CD4-positive, alpha-beta T cell (primary cell): ENCODE data around the gene CC2D2B. TPM values are rescaled to one million over a fixed set of nuclear protein-coding genes. Genes with fewer than 3 reads are reported as not detected.
"Not testable (repeated sequence)": the region's sequence is repeated elsewhere in the genome, so short reads cannot be mapped to it uniquely, and the experiment has no call there.

ENCODE experiments used
- ATAC-seq: fragments of 200-7000 bp; cut with Tn5 transposase; one replicate; pipeline ENCODE4 v1.10.0; 2022; ENCODE audit warnings: mild to moderate bottlenecking; ENCODE audit not compliant: poor library complexity
- CTCF ChIA-PET: fragments of 350-600 bp; sonication (Branson Sonifier 250); formaldehyde crosslinking; loops from one replicate; lab custom pipeline; 2021; ENCODE audit warnings: antibody characterized with exemption, inconsistent platforms; lab: Charles Lee
- POLR2A ChIA-PET: fragments of 350-600 bp; sonication (Branson Sonifier 250); formaldehyde crosslinking; loops from one replicate; lab custom pipeline; 2021; ENCODE audit warnings: antibody characterized with exemption, inconsistent platforms; lab: Charles Lee
- DNase-seq, 14 experiments: peaks; one replicate each; pipeline ENCODE4 v3.0.0-alpha.2; 2013 to 2020; ENCODE audit warnings: mixed read lengths in 2 of 14
- H3K27ac ChIP-seq, 2 donors: one replicate each; pipeline versions ENCODE4 v1.5.1 to v1.7.0; 2013; ENCODE audit warnings: low read length in 2 of 2, low read depth in 1 of 2, mild to moderate bottlenecking in 1 of 2
- H3K27me3 ChIP-seq, 2 experiments: 1 replicate in 1 of 2; 2 replicates in 1 of 2; pipeline versions ENCODE4 v1.6.1 to v1.7.0; 2013; ENCODE audit warnings: low read length in 2 of 2, control low read depth in 1 of 2, mild to moderate bottlenecking in 1 of 2, moderate library complexity in 1 of 2; ENCODE audit not compliant: insufficient read depth in 2 of 2, control insufficient read depth in 1 of 2
- H3K36me3 ChIP-seq: one replicate; pipeline ENCODE4 v1.6.1; 2013; ENCODE audit warnings: low read length, control low read depth; ENCODE audit not compliant: insufficient read depth
- H3K4me1 ChIP-seq: one replicate; pipeline ENCODE4 v1.6.1; 2013; ENCODE audit warnings: low read length, control low read depth; ENCODE audit not compliant: insufficient read depth
- H3K4me3 ChIP-seq: one replicate; pipeline ENCODE4 v1.5.1; 2013; ENCODE audit warnings: mild to moderate bottlenecking, low read length, moderate library complexity
- H3K9me3 ChIP-seq, 2 experiments: 1 replicate in 1 of 2; 2 replicates in 1 of 2; pipeline versions ENCODE4 v1.6.1 to v1.7.0; 2013; ENCODE audit warnings: low read length in 2 of 2, mild to moderate bottlenecking in 2 of 2, control low read depth in 1 of 2, moderate library complexity in 1 of 2; ENCODE audit not compliant: control insufficient read depth in 1 of 2, insufficient read depth in 1 of 2
- H3K27ac Mint-ChIP-seq: one replicate; pipeline ENCODE4 v1.8.0; 2020; ENCODE audit warnings: mixed read lengths
- H3K27me3 Mint-ChIP-seq: one replicate; pipeline ENCODE4 v1.8.0; 2021; ENCODE audit warnings: mixed read lengths
- H3K36me3 Mint-ChIP-seq: one replicate; pipeline ENCODE4 v1.8.0; 2021; ENCODE audit warnings: low read depth, mixed read lengths
- H3K4me1 Mint-ChIP-seq: one replicate; pipeline ENCODE4 v1.8.0; 2021; ENCODE audit warnings: low read depth, mixed read lengths
- H3K4me3 Mint-ChIP-seq: one replicate; pipeline ENCODE4 v1.8.0; 2020; ENCODE audit warnings: mild to moderate bottlenecking, mixed read lengths
- H3K9me3 Mint-ChIP-seq: one replicate; pipeline ENCODE4 v1.8.0; 2020; ENCODE audit warnings: mixed read lengths
- intact Hi-C, 2 experiments: fragments of 100-400 bp; cut with DNase I in 1 of 2; cut with micrococcal nuclease in 1 of 2; formaldehyde crosslinking; loops; one replicate each; pipeline versions ENCODE4 v1.15.1 to v1.9.0; 2023 to 2025; cut with DNase I, micrococcal nuclease
- total RNA-seq, 174 experiments: library from RNA in 2 of 174; stranded (reverse) in 2 of 174; gene quantifications; one replicate each; pipeline ENCODE4 v1.2.3 and lab custom pipeline; 2021 to 2026
- TF ChIP-seq, protein P1 (sequence below): fragments of 200-600 bp; IDR thresholded peaks from one replicate; pipeline ENCODE4 v1.8.0; 2022; ENCODE audit warnings: antibody characterized with exemption, mild to moderate bottlenecking

CC2D2B gene
- total RNA-seq, 2 experiments from 2014 or later = not detected

DNA sequence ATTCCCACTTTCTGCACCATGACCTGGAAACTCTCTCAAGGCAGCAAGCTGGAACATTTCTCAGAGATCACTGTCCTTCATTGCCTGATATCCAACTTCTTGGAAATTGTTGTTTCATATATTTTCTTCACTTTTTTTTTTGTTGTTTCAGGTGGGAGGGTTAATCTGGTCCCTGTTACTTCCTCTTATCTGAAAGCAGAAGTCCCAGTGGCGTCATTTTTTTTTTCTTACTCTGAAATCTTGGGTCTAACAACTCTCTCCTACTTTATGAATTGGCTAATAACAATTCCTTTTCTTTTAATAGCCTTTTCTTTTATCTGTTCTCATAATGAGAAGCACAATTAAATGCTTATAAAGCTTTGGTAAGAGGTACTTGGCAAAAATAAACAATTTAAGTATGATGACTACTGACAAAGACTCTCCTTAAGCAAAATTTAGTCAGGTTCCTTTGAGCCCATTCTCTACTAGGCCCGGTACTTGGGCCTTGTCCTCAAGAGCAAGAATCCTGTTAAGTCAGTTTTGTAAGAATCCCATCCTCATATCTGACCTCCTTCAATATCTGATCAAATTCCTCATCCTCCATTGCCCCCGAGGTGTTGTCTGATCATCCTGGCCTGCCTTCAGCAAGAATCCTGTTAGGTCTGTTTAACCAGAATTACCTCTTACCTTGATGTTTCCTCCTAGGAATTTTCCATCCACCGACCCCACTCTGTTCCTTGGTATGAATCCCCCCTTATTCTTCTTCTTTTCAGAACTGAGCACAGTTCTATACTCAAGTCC lies 11.5 kb upstream of the CC2D2B start:
- H3K4me1 Mint-ChIP-seq = no peaks in the 10 kb centered on the region
- H3K27ac ChIP-seq = no peak overlapping the region
- ChIA-PET POLR2A (no interaction called here), CTCF (no interaction called here)
- DNase-seq (no peak), ATAC-seq (no peak)
- H3K36me3 Mint-ChIP-seq = peaks cover 82% of the 10 kb centered on the region
- no peaks in the 10 kb centered on the region for H3K27me3 Mint-ChIP-seq
- no peak overlapping the region for H3K4me3 Mint-ChIP-seq
- intact Hi-C loops = no loop called here
- no peaks in the 10 kb centered on the region for H3K4me1 ChIP-seq
- no peaks in the 10 kb centered on the region for H3K27me3 ChIP-seq
- TF ChIP-seq, protein P1, sequence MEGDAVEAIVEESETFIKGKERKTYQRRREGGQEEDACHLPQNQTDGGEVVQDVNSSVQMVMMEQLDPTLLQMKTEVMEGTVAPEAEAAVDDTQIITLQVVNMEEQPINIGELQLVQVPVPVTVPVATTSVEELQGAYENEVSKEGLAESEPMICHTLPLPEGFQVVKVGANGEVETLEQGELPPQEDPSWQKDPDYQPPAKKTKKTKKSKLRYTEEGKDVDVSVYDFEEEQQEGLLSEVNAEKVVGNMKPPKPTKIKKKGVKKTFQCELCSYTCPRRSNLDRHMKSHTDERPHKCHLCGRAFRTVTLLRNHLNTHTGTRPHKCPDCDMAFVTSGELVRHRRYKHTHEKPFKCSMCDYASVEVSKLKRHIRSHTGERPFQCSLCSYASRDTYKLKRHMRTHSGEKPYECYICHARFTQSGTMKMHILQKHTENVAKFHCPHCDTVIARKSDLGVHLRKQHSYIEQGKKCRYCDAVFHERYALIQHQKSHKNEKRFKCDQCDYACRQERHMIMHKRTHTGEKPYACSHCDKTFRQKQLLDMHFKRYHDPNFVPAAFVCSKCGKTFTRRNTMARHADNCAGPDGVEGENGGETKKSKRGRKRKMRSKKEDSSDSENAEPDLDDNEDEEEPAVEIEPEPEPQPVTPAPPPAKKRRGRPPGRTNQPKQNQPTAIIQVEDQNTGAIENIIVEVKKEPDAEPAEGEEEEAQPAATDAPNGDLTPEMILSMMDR = no peak
- H3K9me3 Mint-ChIP-seq = no peaks in the 10 kb centered on the region
- H3K9me3 ChIP-seq = no peaks in the 10 kb centered on the region
- H3K27ac Mint-ChIP-seq = no peak overlapping the region
- H3K4me3 ChIP-seq = no peak overlapping the region
- peaks cover 20% of the 10 kb centered on the region for H3K36me3 ChIP-seq

GRCh38 chr10:95905897-95906580 lies 1.7 kb upstream of the CC2D2B start:
- H3K36me3 ChIP-seq = peaks cover 14% of the 10 kb centered on the region
- H3K9me3 Mint-ChIP-seq, DNase-seq, H3K27ac Mint-ChIP-seq, ATAC-seq, H3K36me3 Mint-ChIP-seq, H3K27me3 ChIP-seq, H3K27ac ChIP-seq, H3K4me1 ChIP-seq, H3K4me3 ChIP-seq, H3K9me3 ChIP-seq, H3K27me3 Mint-ChIP-seq: not testable (repeated sequence)
- POLR2A ChIA-PET = interaction anchor here (2.1 to 3.1 kb wide), 2 partner anchors 213 to 224 kb away, joined by 7 to 14 read pairs; partner anchors contain the start of genes TCTN3 and ZNF518A
- H3K4me1 Mint-ChIP-seq = peaks cover 12% of the 10 kb centered on the region
- peak overlapping the region; percentile 72 for H3K4me3 Mint-ChIP-seq
- CTCF ChIA-PET = interaction anchor here (1.5 kb wide), 1 partner anchor 211 kb away, joined by 3 read pairs; no protein-coding TSS in a partner anchor
- intact Hi-C loops = loop anchor here in 1 of 2 experiments (5.0 to 10.0 kb wide), 2 partner anchors 214 to 219 kb away; partner anchors contain the start of gene TCTN3

- H3K27me3 Mint-ChIP-seq = no peaks in the 10 kb centered on the region
- no peaks in the 10 kb centered on the region for H3K36me3 Mint-ChIP-seq
- no peaks in the 10 kb centered on the region for H3K9me3 ChIP-seq
- H3K4me1 Mint-ChIP-seq = peaks cover 12% of the 10 kb centered on the region
- peak overlapping the region; percentile 83 for H3K4me3 ChIP-seq
- H3K27ac ChIP-seq = peak overlapping the region in 1 of 2 donors; percentile 14
- H3K27ac Mint-ChIP-seq = peak overlapping the region; percentile 39
- intact Hi-C loops = loop anchor here in 1 of 2 experiments (5.0 to 10.0 kb wide), 2 partner anchors 215 to 218 kb away; partner anchors contain the start of gene TCTN3
- DNase-seq (peak; percentile 2 to 54 (median 10)), ATAC-seq (peak; percentile 50)
- H3K36me3 ChIP-seq = peaks cover 14% of the 10 kb centered on the region
- ChIA-PET POLR2A (interaction anchor here (0.9 to 3.1 kb wide), 3 partner anchors 57 to 223 kb away, joined by 3 to 14 read pairs (median 7); partner anchors contain the start of genes TCTN3 and ZNF518A), CTCF (interaction anchor here (1.5 to 1.6 kb wide), 2 partner anchors 212 to 213 kb away, joined by 3 to 5 read pairs; partner anchors contain the start of gene TCTN3)
- H3K27me3 ChIP-seq = no peaks in the 10 kb centered on the region
- H3K4me1 ChIP-seq = peaks cover 3% of the 10 kb centered on the region
- TF ChIP-seq, protein P1 = no peak
- peak overlapping the region; percentile 86 for H3K4me3 Mint-ChIP-seq
- H3K9me3 Mint-ChIP-seq = no peaks in the 10 kb centered on the region
Observed at GRCh38 chr10:95906677-95907455, 909 bp upstream of the CC2D2B start.
